ENCODE results near the gene ANKRD40.

DNA sequence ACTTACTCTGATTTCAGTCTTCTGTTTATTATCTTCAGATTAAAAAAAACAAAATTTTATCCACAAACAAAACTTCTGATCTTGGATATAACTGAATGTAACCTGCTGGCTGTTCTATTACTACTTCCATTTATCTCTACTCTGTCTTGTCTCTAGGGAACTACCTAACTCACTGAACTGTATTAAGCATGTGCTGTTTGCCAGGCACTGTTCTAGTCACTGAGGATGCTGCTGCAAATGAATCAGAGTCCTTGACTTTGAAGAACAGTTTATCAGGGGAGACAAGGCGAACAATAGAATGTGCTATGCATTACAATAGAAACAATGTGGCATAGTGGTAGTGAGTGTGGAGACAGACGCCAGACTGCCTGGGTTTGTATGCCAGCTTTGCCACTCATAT is 2.3 kb upstream of the ANKRD40 start:
- TF ChIP-seq EZH2 (IDR thresholded peaks at IDR 0.05; ENCODE audit: low read depth): no peak
- TF ChIP-seq, protein P1, sequence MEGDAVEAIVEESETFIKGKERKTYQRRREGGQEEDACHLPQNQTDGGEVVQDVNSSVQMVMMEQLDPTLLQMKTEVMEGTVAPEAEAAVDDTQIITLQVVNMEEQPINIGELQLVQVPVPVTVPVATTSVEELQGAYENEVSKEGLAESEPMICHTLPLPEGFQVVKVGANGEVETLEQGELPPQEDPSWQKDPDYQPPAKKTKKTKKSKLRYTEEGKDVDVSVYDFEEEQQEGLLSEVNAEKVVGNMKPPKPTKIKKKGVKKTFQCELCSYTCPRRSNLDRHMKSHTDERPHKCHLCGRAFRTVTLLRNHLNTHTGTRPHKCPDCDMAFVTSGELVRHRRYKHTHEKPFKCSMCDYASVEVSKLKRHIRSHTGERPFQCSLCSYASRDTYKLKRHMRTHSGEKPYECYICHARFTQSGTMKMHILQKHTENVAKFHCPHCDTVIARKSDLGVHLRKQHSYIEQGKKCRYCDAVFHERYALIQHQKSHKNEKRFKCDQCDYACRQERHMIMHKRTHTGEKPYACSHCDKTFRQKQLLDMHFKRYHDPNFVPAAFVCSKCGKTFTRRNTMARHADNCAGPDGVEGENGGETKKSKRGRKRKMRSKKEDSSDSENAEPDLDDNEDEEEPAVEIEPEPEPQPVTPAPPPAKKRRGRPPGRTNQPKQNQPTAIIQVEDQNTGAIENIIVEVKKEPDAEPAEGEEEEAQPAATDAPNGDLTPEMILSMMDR (conservative IDR thresholded peaks at IDR 0.05): no peak

Data from PC-9 (cell line).